ENCODE results near the gene BMP6. TPM values are rescaled to one million over a fixed set of nuclear protein-coding genes. Genes with fewer than 3 reads are reported as not detected.
A peak's percentile ranks its signal among the peaks of the same experiment; 100 is the strongest.

The BMP6 gene
- total RNA-seq, 1 experiment from 2014 or later: 2.1 TPM

DNA sequence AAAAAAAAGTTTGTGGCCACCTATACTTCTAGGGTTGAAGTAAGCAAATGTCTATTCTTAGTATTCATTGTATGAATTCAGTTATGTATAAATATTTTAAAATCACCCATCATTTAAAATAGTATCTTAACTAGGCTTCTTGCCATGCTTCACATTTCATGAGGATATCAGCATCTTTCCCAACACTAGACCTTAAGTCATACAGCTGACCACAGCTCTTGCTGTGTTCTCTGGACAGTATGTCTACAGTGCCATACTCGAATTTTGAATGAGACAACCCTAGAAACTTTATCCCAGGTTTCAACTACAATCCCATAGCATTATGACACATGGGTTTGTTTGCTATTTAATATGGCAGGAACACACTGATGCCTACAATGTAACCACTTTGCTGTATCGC is 179.5 kb downstream of the BMP6 start:
- DNase-seq (ENCODE audit: low spot score): no peak

DNA sequence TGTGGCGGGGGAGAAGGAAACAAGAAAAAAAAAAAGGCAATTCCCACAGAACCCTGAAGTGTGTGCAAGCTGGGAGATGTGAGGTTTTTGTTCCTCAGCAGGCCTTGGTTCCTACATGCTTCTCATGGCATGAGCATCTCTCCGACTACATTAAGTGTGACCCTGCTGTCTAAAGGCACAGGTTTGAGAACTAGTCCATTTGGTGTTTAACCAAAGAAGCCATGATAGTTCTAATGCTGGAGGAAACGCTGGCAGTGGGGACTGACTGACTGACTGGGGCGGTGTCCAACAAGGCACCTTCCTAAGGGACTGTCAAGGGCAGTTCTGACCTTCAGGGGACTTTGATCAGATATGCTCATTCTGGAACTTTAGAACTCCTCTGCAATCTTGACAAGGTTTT is 180.8 kb downstream of the BMP6 start:
- DNase-seq (ENCODE audit: low spot score): no peak

DNA sequence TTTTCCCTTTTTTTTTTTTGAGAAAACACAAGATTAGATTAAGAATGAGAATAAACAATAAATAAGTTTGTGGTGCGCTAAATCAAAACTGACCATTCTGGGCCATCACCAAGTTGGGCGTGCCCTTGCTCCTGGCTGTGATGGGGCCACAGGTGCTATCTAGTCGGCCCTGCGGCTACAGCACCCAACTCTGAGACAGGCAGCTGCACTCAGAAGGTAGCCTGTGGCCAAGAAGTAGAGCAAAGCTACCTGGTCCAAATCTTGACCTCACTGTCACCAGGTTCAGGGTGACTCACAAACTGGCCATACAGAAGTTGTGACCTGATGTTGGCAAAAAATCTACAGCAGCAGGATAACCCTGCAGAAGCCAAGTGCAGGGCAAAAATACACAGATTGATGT is 181.3 kb downstream of the BMP6 start:
- no peak for DNase-seq (ENCODE audit: low spot score)

DNA sequence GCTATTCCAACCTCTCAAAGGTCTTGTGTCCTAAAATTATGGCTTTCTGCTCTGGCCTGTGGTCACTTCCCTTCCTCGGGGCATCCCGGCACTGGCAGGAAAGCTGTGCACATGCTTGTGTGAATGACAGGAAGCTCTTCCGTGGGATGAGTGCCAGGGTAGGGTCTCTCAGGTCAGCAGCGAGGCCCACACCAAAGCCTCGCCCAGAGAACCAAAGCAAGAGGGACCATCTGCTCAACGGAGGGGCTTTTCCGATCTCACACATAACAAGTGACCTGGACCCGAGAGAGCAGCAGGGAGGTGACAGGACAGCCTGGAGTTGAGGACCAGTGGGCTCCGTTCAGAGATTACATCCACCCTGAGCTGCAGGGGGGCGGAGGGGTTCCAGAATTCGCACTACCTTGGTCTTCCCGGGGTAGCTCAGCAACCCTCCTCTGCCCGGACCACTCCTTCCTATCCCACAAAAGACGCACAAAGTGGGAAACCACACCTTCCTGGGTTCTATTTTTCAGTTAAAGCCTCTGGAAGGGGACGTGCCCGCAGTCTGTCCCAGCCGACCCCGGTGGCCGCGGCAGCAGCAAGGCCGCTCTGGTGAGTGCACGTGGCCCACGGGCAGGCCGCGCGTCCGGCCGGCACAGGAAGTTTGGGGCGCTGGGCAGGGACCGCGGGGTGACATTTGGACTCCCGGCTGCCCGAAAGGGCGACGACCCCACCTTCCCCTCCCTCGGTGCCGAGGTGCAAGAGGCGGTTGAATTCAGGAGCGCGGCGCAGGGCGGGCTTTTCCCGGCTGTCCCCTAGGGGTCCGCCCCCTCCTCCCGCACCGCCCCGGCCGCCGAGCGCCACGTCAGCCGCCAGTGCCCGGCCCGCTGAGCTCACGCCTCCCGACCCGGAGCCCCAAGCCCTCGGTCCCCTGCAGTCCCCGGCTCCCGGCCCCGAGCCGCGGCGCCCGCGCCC is 183.7 kb downstream of the BMP6 start:
- DNase-seq (ENCODE audit: low spot score): no peak

- DNase-seq (ENCODE audit: low spot score): no peak
These were observed 184.4 kb downstream of the BMP6 start for GRCh38 chr6:7910298-7910653.

DNA sequence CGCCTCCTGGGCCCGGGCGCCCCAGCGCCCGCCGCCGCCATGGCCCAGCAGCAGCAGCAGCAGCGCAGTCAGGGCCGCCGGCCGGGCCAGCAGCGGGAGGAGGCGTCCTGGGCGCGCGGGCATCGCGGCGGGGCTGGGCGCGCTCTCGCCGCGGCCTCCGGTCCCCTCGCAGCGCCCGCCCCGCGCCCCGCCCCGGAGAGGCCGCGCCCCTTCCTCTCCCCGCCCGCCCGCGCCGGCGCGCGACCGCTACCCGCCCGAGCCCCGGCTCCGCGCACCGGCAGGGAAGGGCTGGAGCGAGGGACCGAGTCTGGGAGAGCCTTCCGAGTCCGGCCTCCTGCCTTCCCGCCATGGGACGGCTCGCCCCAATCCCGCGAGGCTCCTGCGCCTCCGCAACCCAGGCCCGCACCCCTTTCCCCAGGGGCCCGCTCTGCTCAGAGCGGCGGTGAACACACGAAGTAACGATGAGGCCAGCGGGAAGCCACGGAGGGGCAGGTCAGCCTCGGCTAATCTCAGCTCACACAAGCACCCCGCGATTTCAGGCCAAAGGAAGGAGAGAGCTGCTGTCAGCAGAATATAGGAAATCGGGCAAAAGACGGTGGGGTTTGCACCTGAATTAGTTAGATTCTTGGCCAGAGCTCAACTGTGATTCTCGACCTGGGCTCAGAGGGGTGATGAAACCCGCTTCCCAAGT is 184.9 kb downstream of the BMP6 start, which contains the start of gene TXNDC5:
Gene TXNDC5 (minus strand): TSS at position 135 of the 691 bp plus-strand sequence. CDS start 12 bp downstream, at position 123.
- DNase-seq (ENCODE audit: low spot score): peak; percentile 29

GRCh38 chr6:7911345-7911725 is 185.4 kb downstream of the BMP6 start:
- no peak for DNase-seq (ENCODE audit: low spot score)

GRCh38 chr6:7912024-7912423 is 186.1 kb downstream of the BMP6 start:
- DNase-seq (ENCODE audit: low spot score): no peak

DNA sequence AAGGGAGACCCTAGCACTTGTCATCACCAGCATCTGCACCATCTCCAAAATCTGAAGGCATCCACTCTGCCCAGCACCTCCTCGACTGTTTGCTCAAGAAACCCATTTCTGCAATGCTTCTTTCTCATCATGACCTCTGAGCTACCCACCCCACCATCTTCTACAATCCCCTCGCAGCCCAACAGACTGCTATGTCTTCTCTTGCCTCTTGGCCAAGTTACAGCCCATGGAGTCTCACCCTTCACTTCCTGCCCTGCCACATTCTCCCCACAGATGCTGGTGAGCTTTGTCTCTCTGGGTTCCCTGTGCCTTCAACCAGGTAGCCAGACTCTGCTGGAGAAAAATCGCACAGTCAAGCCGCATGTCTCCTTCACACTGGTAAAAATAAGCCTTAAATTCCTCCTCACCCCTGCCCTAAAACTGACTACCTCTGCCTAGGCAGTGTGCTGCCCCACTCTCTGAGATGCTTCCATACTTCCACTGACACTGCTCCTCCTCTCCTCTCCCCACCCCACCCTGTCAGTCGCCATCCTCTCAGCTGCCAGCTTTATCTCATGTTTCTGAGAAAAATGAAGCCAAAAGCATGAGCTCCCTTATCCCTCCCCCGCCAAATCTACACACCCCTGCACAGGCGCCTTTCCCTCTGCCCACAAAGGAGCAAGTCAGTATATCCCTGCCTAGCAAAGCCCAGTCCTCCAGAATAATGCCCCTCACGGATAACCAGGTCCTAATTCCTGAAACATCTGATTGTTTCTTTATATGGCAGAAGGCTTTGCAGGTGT is 187.0 kb downstream of the BMP6 start:
- no peak for DNase-seq (ENCODE audit: low spot score)

DNA sequence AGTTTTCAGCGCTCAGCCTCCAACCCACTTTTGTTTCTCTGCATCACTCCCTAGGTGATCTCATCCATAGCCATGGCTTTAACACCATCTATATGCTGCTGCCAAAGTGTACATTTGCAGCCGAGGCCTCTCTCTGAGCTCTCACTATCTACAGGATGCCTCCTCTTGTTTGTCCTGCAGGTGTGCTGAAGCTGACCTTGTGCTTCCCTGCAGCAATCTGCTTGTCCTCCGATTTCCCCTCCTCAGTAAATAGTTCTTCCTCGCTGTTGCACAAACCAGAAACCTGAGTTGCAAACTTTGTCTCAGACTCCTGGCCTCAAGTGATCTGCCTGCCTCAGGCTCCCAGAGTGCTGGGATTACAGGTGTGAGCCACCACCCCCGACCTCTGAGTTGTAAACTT is 188.4 kb downstream of the BMP6 start:
- DNase-seq (ENCODE audit: low spot score): no peak

DNA sequence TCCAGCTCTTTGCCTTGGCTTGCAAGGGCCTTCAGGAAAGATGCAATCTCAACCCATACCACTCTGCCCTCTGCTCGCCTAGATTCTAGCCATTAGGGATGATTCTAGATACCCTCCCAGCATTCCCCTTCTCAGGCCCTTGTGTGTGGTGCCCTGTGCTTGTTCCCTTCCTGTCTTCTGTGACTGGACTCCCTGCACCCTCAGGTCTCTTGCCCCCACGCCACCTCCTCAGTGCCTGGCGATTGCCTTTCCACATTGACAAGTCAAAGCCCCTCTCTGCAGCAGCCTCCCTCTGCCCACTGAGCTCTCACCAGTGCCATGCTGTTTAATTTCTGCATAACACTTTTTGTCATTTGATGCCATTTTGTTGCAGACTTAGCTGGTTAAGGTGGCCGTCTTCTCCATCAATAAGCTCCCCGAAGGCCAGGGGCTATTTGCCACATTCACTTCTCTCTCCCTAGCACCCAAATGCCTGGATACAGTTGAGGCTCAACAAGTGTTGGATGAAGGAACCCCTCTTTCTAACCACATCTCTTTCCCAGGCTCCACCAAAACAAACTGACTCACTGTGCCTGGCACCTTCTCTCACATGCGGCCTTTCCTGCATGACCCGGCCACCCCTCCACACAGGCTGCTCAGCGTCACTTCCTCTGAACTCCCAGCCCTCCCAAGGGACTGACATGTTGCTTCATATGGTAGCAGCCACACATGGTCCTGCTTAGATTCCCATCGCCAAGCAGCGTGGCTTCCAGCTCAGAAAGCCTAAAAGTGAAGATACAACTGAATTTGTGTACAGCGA is 189.3 kb downstream of the BMP6 start:
- peak; percentile 69 for DNase-seq (ENCODE audit: low spot score)

DNA sequence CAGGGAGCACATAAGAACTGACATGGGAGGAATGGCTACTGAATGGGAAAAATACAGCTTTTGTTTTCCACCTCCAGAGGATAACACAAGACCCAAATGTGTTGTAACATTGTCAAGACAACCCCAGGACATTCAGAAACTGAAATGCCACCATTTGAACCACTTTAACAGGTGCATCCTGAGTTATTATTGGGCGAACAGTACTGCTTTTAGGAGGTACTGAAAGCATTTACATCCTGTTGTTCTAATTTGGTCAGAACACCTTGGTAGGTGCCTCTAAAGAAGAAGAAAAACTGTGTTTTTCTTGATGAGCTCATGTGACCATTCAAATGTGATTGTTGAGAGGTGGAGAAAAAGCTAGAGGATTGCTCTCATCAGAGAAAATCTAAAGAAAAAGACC is 191.1 kb downstream of the BMP6 start:
- no peak for DNase-seq (ENCODE audit: low spot score)

GRCh38 chr6:7917729-7918128 is 191.8 kb downstream of the BMP6 start:
- DNase-seq (ENCODE audit: low spot score): no peak

GRCh38 chr6:7918403-7918802 is 192.5 kb downstream of the BMP6 start:
- no peak for DNase-seq (ENCODE audit: low spot score)

- no peak for DNase-seq (ENCODE audit: low spot score)
These were observed 194.0 kb downstream of the BMP6 start for GRCh38 chr6:7919871-7920270.

- no peak for DNase-seq (ENCODE audit: low spot score)
These were observed 194.5 kb downstream of the BMP6 start for GRCh38 chr6:7920425-7920824.

- no peak for DNase-seq (ENCODE audit: low spot score)
These were observed 195.1 kb downstream of the BMP6 start for GRCh38 chr6:7921046-7921445.

DNA sequence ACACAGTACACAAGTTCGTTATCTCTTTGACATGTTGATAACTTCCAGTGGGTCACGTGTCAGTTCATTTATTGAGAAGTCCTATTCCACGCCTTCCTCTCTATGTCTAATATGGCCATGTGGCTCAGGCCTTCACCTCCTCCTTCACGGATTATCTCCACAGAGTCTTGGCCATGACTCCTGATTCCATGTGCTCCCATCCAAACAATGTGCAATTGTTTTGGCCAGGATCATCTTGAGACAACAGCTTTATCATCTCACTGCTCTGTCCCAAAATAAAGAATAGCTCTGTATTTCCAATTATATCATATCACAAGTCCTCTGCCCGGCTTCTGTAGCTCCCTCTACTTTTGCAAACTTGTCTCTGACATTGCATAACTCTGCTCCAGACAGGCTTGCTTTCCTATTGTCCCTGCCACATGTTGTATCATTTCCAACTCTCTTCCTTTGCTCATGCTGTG is 195.8 kb downstream of the BMP6 start:
- no peak for DNase-seq (ENCODE audit: low spot score)

GRCh38 chr6:7922596-7922995 is 196.7 kb downstream of the BMP6 start:
- DNase-seq (ENCODE audit: low spot score): no peak

DNA sequence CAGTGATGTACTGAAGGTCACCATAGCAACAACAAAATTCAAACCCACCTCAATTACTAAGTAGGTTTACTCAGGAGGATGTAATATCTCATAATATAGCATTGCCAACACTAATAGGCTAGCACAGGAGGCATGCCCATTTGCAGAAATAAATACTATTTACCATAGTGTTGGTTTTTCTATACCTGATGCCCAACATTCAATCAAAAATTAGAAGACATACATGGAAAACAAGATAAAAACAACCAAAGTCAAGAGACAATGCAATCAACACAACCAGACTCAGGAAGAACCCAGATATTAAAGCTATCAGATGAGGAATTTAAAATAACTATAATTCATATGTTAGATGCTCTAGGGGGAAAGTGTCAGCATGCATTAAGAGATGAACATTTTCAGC is 199.0 kb downstream of the BMP6 start:
- DNase-seq (ENCODE audit: low spot score): no peak

Measured in H4 (cell line).